Body of pancreas (tissue), 4 donors: ENCODE results near the gene ESYT1. TPM values are rescaled to one million over a fixed set of nuclear protein-coding genes. Genes with fewer than 3 reads are reported as not detected.

Experiments
- ATAC-seq: fragments of 150-250 bp; one replicate; pipeline ENCODE4 v1.9.1; 2016
- DNase-seq, 4 donors: peaks; one replicate each; pipeline ENCODE4 v3.0.0-alpha.2; 2019
- H3K27ac ChIP-seq, 4 donors: fragments of 200-600 bp; sonication (generic); 1 replicate in 3 of 4; 2 replicates in 1 of 4; pipeline versions ENCODE4 v1.5.1 to v1.6.1; 2016 to 2019; ENCODE audit warnings: mild to moderate bottlenecking in 1 of 4, mixed read lengths in 1 of 4, moderate library complexity in 1 of 4
- H3K27me3 ChIP-seq, 2 donors: fragments of 200-600 bp; sonication (generic); one replicate each; pipeline ENCODE4 v1.6.0; 2016; ENCODE audit warnings: mild to moderate bottlenecking in 1 of 2
- H3K36me3 ChIP-seq, 2 donors: fragments of 200-600 bp; sonication (generic); replicated peaks in 1 of 2; 2 replicates each; pipeline ENCODE4 v1.5.1; 2016; ENCODE audit warnings: low read depth in 2 of 2; ENCODE audit not compliant: insufficient read depth in 1 of 2
- H3K4me1 ChIP-seq: fragments of 200-600 bp; sonication (generic); one replicate; pipeline ENCODE4 v1.6.0; 2016
- H3K4me3 ChIP-seq, 2 donors: fragments of 200-600 bp; sonication (generic); 1 replicate in 1 of 2; 2 replicates in 1 of 2; pipeline ENCODE4 v1.5.1; 2016 to 2019
- H3K9me3 ChIP-seq, 3 donors: fragments of 200-600 bp; sonication (generic); 1 replicate in 2 of 3; 2 replicates in 1 of 3; pipeline ENCODE4 v1.5.1; 2016
- CTCF ChIP-seq, 7 experiments: fragments of 450-650 bp in 4 of 7; fragments of 200-600 bp in 3 of 7; sonication (generic) in 3 of 7; IDR thresholded peaks; one replicate each; pipeline ENCODE4 v1.5.1; 2016 to 2019; ENCODE audit warnings: antibody characterized with exemption in 7 of 7
- POLR2A ChIP-seq, 3 donors: fragments of 450-650 bp; IDR thresholded peaks; one replicate each; pipeline ENCODE4 v1.6.1; 2016; ENCODE audit warnings: antibody characterized with exemption in 3 of 3, mild to moderate bottlenecking in 2 of 3
- WGBS, 2 donors: methylation state at CpG; one replicate each; pipeline ENCODE4 v1.1.5; 2017; 5-methylcytosine and 5-hydroxymethylcytosine counted together
- intact Hi-C: fragments of 100-400 bp; cut with DNase I; formaldehyde crosslinking; loops from one replicate; pipeline ENCODE4 v1.15.1; 2023
- total RNA-seq, 2 donors: library from RNA; depleted of rRNA; stranded (reverse); fragments of >200 nt; gene quantifications; one replicate each; pipeline ENCODE4 v1.1.0, GENCODE V29; 2016

The ESYT1 gene
- total RNA-seq, 2 donors from 2014 or later = 43.3 to 182 TPM

DNA sequence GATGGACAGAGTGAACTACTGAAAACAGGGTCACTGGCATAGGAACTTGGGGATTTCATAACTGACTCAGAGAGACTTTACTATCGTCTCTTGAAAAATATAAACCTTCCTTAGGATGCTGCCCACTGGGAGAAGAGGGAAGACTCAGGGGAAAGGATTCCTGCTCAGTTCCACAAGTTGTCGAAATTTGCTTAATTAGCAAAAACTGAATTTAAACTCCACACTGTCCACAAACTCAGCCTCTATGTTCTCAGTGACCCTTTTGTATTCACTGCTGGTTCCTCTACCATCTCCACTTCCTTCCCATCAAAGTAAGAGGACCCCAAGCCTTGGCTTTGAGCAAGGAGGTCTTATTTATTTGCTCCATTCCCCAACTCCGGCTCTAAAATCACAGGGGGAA lies 17.1 kb downstream of the ESYT1 start:
- H3K4me3 ChIP-seq = no peak overlapping the region
- DNase-seq = no peak
- H3K36me3 ChIP-seq = peaks cover 0 to 28% of the 10 kb centered on the region in 2 donors
- no peaks in the 10 kb centered on the region for H3K27me3 ChIP-seq
- peaks cover 17% of the 10 kb centered on the region for H3K4me1 ChIP-seq
- 96 to 99% methylated on average over 3 of the region's 3 CpGs for WGBS, 2 donors
- peak overlapping the region in 1 of 4 donors; percentile 3 for H3K27ac ChIP-seq
- intact Hi-C loops = no loop called here
- no peaks in the 10 kb centered on the region for H3K9me3 ChIP-seq
- TF ChIP-seq POLR2A (IDR thresholded peaks at IDR 0.05) (no peak), CTCF (IDR thresholded peaks at IDR 0.05) (no peak)
- no peak for ATAC-seq

- ATAC-seq (peak; percentile 25), DNase-seq (peak in 3 of 4 donors; percentile 31 to 38 (median 37))
- Histone ChIP-seq H3K27me3 (no peaks in the 10 kb centered on the region), H3K9me3 (no peaks in the 10 kb centered on the region), H3K27ac (peak overlapping the region in 3 of 4 donors; percentile 18 to 60 (median 37)), H3K4me1 (peaks cover 24% of the 10 kb centered on the region), H3K4me3 (no peak overlapping the region), H3K36me3 (peaks cover 0 to 25% of the 10 kb centered on the region in 2 donors)
- 62 to 65% methylated on average over 13 of the region's 13 CpGs for WGBS, 2 donors
- intact Hi-C loops = no loop called here
- TF ChIP-seq CTCF (IDR thresholded peaks at IDR 0.05) (no peak), POLR2A (IDR thresholded peaks at IDR 0.05) (peak in 1 of 3 donors; percentile 7)
Measured at GRCh38 chr12:56146492-56147460, 18.7 kb downstream of the ESYT1 start.

- H3K9me3 ChIP-seq = no peaks in the 10 kb centered on the region
- peaks cover 35% of the 10 kb centered on the region for H3K4me1 ChIP-seq
- no peak for DNase-seq
- 59 to 62% methylated on average over 3 of the region's 3 CpGs for WGBS, 2 donors
- TF ChIP-seq CTCF (IDR thresholded peaks at IDR 0.05) (no peak), POLR2A (IDR thresholded peaks at IDR 0.05) (no peak)
- H3K27me3 ChIP-seq = no peaks in the 10 kb centered on the region
- H3K4me3 ChIP-seq = no peak overlapping the region
- no peak for ATAC-seq
- no peaks in the 10 kb centered on the region for H3K36me3 ChIP-seq
- H3K27ac ChIP-seq = no peak overlapping the region
- intact Hi-C loops = no loop called here
Measured at GRCh38 chr12:56150563-56150962, 22.5 kb downstream of the ESYT1 start.

DNA sequence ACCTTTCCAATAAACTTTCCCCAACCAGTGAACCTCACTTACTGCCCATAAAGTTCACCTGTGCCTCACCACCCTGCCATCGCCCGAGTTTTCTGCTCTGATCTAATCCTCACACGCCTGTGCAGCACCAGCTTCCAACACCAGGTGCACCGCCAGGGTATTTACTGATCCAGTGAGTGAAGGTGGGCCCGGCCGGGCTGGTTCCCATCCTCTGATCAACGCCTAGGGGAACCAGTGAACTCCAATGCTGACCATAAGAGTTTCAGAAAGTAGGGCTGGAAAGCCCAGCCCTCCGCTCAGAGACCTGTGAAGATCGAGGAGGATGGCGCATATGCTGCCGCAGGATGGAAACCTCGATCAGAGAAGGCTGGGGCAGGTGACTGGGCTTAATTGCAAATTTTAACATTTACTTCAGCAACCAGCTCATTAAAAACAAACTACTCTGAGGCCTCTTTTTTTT lies 23.6 kb downstream of the ESYT1 start:
- intact Hi-C loops = no loop called here
- Histone ChIP-seq H3K27me3 (no peaks in the 10 kb centered on the region), H3K9me3 (no peaks in the 10 kb centered on the region), H3K27ac (peak overlapping the region; percentile 89 to 97 (median 92)), H3K4me1 (peaks cover 30% of the 10 kb centered on the region), H3K4me3 (peak overlapping the region; percentile 29 to 64), H3K36me3 (no peaks in the 10 kb centered on the region)
- DNase-seq (peak; percentile 62 to 79 (median 72)), ATAC-seq (peak; percentile 64)
- WGBS, 2 donors = 1 to 2% methylated on average over 12 of the region's 12 CpGs
- TF ChIP-seq CTCF (IDR thresholded peaks at IDR 0.05) = peak in 6 of 7 experiments; percentile 33 to 77 (median 56)
- TF ChIP-seq POLR2A (IDR thresholded peaks at IDR 0.05) = no peak
